ENCODE data around the gene TRPV5. TPM values are rescaled to one million over a fixed set of nuclear protein-coding genes. Genes with fewer than 3 reads are reported as not detected.
A peak's percentile ranks its signal among the peaks of the same experiment; 100 is the strongest.

TRPV5 gene
- total RNA-seq, 2 experiments from 2014 or later, result 0.06 TPM; not detected in 1

GRCh38 chr7:142930126-142930730, 3.3 kb downstream of the TRPV5 start:
- ChIA-PET CTCF (ENCODE audit: unreplicated experiment) (no interaction called here), POLR2A (no interaction called here)
- Histone ChIP-seq H3K36me3 (ENCODE audit: insufficient read depth, low read length) (no peaks in the 10 kb centered on the region), H3K4me2 (ENCODE audit: low read length) (no peak overlapping the region), H2AFZ (ENCODE audit: low read length) (no peak overlapping the region), H3K27ac (ENCODE audit: low read depth, low read length, poor library complexity, severe bottlenecking) (no peak overlapping the region), H3K79me2 (ENCODE audit: insufficient read depth, low read depth, low read length) (no peaks in the 10 kb centered on the region), H3K9me2 (ENCODE audit: insufficient read depth, low read length) (0 out of 2 replicates have a peak, but pooled peaks cover 4% of the 10 kb centered on the region), H4K20me1 (ENCODE audit: insufficient read depth, low read length) (no peaks in the 10 kb centered on the region), H3K4me1 (ENCODE audit: insufficient read depth, low read length, poor library complexity, severe bottlenecking) (peaks cover 12% of the 10 kb centered on the region), H3K4me3 (ENCODE audit: low read depth, low read length, poor library complexity, severe bottlenecking) (no peak overlapping the region), H3K9me3 (ENCODE audit: low read length) (no peaks in the 10 kb centered on the region)
- BruUV-seq (replicated peaks), result no TSS peak
- intact Hi-C loops (cut with micrococcal nuclease; ENCODE audit: unreplicated experiment), result no loop called here
- TF ChIP-seq CTCF (conservative IDR thresholded peaks at IDR 0.05; ENCODE audit: low read length), result no peak
- no peak for TF ChIP-seq EZH2phosphoT487 (IDR thresholded peaks at IDR 0.05; ENCODE audit: borderline replicate concordance, low read depth, low read length)
- no peak for DNase-seq (ENCODE audit: low spot score)

GRCh38 chr7:142927949-142928348, 5.6 kb downstream of the TRPV5 start:
- no TSS peak for BruUV-seq (replicated peaks)
- POLR2A ChIA-PET, result interaction anchor here (1.0 to 1.1 kb wide), 2 partner anchors 12 to 24 kb away, joined by 4 to 6 read pairs; no protein-coding TSS in a partner anchor

More at GRCh38 chr7:142927949-142928348, 5.6 kb downstream of the TRPV5 start:
- Histone ChIP-seq H2AFZ (ENCODE audit: low read length) (peak overlapping the region; percentile 52; the same call in 1 of the 2 replicates), H3K9me3 (ENCODE audit: low read length) (no peaks in the 10 kb centered on the region), H3K9me2 (ENCODE audit: insufficient read depth, low read length) (0 out of 2 replicates have a peak, but pooled peaks cover 4% of the 10 kb centered on the region), H3K36me3 (ENCODE audit: insufficient read depth, low read length) (no peaks in the 10 kb centered on the region), H3K4me3 (ENCODE audit: low read depth, low read length, poor library complexity, severe bottlenecking) (no peak overlapping the region), H4K20me1 (ENCODE audit: insufficient read depth, low read length) (no peaks in the 10 kb centered on the region), H3K4me1 (ENCODE audit: insufficient read depth, low read length, poor library complexity, severe bottlenecking) (peaks cover 12% of the 10 kb centered on the region), H3K79me2 (ENCODE audit: insufficient read depth, low read depth, low read length) (no peaks in the 10 kb centered on the region), H3K4me2 (ENCODE audit: low read length) (peak overlapping the region; percentile 20; the same call in 1 of the 2 replicates), H3K27ac (ENCODE audit: low read depth, low read length, poor library complexity, severe bottlenecking) (no peak overlapping the region)
- intact Hi-C loops (cut with micrococcal nuclease; ENCODE audit: unreplicated experiment), result no loop called here
- DNase-seq (ENCODE audit: low spot score), result no peak
- TF ChIP-seq CTCF (conservative IDR thresholded peaks at IDR 0.05; ENCODE audit: low read length) (no peak), EZH2phosphoT487 (IDR thresholded peaks at IDR 0.05; ENCODE audit: borderline replicate concordance, low read depth, low read length) (no peak)
- CTCF ChIA-PET (ENCODE audit: unreplicated experiment), result interaction anchor here (0.6 kb wide), 1 partner anchor 39 kb away, joined by 3 read pairs; no protein-coding TSS in a partner anchor

Measured in OCI-LY7 (cell line).